Liver (tissue), 9 donors: ENCODE results near the gene LSM4. TPM values are rescaled to one million over a fixed set of nuclear protein-coding genes. Genes with fewer than 3 reads are reported as not detected.

Experiments
- DNase-seq: peaks from one replicate; pipeline ENCODE4 v3.0.0-alpha.2; 2017; ENCODE audit warnings: low spot score
- H3K27ac ChIP-seq, 2 donors: one replicate each; pipeline ENCODE4 v1.7.0; 2013; ENCODE audit warnings: inconsistent platforms in 2 of 2, low read length in 2 of 2, control low read depth in 1 of 2, low read depth in 1 of 2, mild to moderate bottlenecking in 1 of 2
- H3K27me3 ChIP-seq, 4 donors: one replicate each; pipeline versions ENCODE4 v1.6.1 to v1.7.0; 2013; ENCODE audit warnings: low read length in 3 of 4, inconsistent platforms in 1 of 4, mild to moderate bottlenecking in 1 of 4, moderate library complexity in 1 of 4; ENCODE audit not compliant: control insufficient read depth in 4 of 4, insufficient read depth in 4 of 4
- H3K36me3 ChIP-seq, 4 donors: one replicate each; pipeline versions ENCODE4 v1.6.1 to v1.7.0; 2013; ENCODE audit warnings: low read length in 3 of 4, mild to moderate bottlenecking in 3 of 4, low read depth in 1 of 4, moderate library complexity in 1 of 4; ENCODE audit not compliant: control insufficient read depth in 4 of 4, insufficient read depth in 3 of 4
- H3K4me1 ChIP-seq, 4 donors: one replicate each; pipeline versions ENCODE4 v1.6.1 to v1.7.0; 2013; ENCODE audit warnings: low read length in 3 of 4, mild to moderate bottlenecking in 3 of 4, moderate library complexity in 1 of 4; ENCODE audit not compliant: control insufficient read depth in 4 of 4, insufficient read depth in 4 of 4
- H3K4me3 ChIP-seq, 3 donors: one replicate each; pipeline versions ENCODE4 v1.6.1 to v1.7.0; 2013; ENCODE audit warnings: low read length in 3 of 3, control low read depth in 1 of 3, low read depth in 1 of 3, mild to moderate bottlenecking in 1 of 3
- H3K9ac ChIP-seq, 2 donors: one replicate each; pipeline ENCODE4 v1.7.0; 2013; ENCODE audit warnings: low read length in 2 of 2, mild to moderate bottlenecking in 2 of 2, moderate library complexity in 2 of 2, control low read depth in 1 of 2, low read depth in 1 of 2
- H3K9me3 ChIP-seq, 4 donors: one replicate each; pipeline versions ENCODE4 v1.6.1 to v1.7.0; 2013; ENCODE audit warnings: low read length in 3 of 4; ENCODE audit not compliant: control insufficient read depth in 4 of 4
- EGR1 ChIP-seq, 2 donors: IDR thresholded peaks; 2 replicates each; pipeline ENCODE4 v1.6.1; 2016 to 2018; ENCODE audit warnings: antibody characterized with exemption in 2 of 2, low read depth in 2 of 2
- FOXA1 ChIP-seq: IDR thresholded peaks from 2 replicates; pipeline ENCODE4 v1.6.1; 2016; ENCODE audit warnings: antibody characterized with exemption
- FOXA2 ChIP-seq: IDR thresholded peaks from 2 replicates; pipeline ENCODE4 v1.6.1; 2016; ENCODE audit warnings: antibody characterized with exemption
- GABPA ChIP-seq, 2 donors: IDR thresholded peaks in 1 of 2; conservative IDR thresholded peaks in 1 of 2; 2 replicates each; pipeline ENCODE4 v1.6.1; 2016; ENCODE audit warnings: antibody characterized with exemption in 2 of 2, mild to moderate bottlenecking in 1 of 2, moderate library complexity in 1 of 2
- HNF4A ChIP-seq, 2 donors: conservative IDR thresholded peaks; 2 replicates each; pipeline ENCODE4 v1.6.1; 2016; ENCODE audit warnings: antibody characterized with exemption in 2 of 2, mild to moderate bottlenecking in 2 of 2
- HNF4G ChIP-seq: IDR thresholded peaks from 2 replicates; pipeline ENCODE4 v1.6.1; 2016; ENCODE audit warnings: antibody characterized with exemption
- JUND ChIP-seq, 2 donors: IDR thresholded peaks; 2 replicates each; pipeline ENCODE4 v1.6.1; 2016; ENCODE audit warnings: antibody characterized with exemption in 2 of 2
- NR2F2 ChIP-seq: IDR thresholded peaks from 2 replicates; pipeline ENCODE4 v1.6.1; 2016; ENCODE audit warnings: antibody characterized with exemption
- RAD21 ChIP-seq, 2 donors: IDR thresholded peaks; 2 replicates each; pipeline ENCODE4 v1.6.1; 2016; ENCODE audit warnings: antibody characterized with exemption in 2 of 2, mild to moderate bottlenecking in 2 of 2
- RXRA ChIP-seq, 2 donors: IDR thresholded peaks; 2 replicates each; pipeline ENCODE4 v1.6.1; 2017 to 2018; ENCODE audit warnings: antibody characterized with exemption in 2 of 2, mild to moderate bottlenecking in 1 of 2
- SP1 ChIP-seq: IDR thresholded peaks from 2 replicates; pipeline ENCODE4 v1.6.1; 2018; ENCODE audit warnings: antibody characterized with exemption, mild to moderate bottlenecking
- TAF1 ChIP-seq: conservative IDR thresholded peaks from 2 replicates; pipeline ENCODE4 v1.6.1; 2016; ENCODE audit warnings: antibody characterized with exemption, mild to moderate bottlenecking
- YY1 ChIP-seq: IDR thresholded peaks from 2 replicates; pipeline ENCODE4 v1.6.1; 2016; ENCODE audit warnings: antibody characterized with exemption, mild to moderate bottlenecking
- WGBS: extraction: QIAGEN DNeasy Blood & Tissue Kit; methylation state at CpG from one replicate; pipeline ENCODE4 v1.1.7; 2013; 5-methylcytosine and 5-hydroxymethylcytosine counted together
- polyA plus RNA-seq, 2 donors: library from polyadenylated mRNA; stranded (reverse) in 1 of 2; unstranded in 1 of 2; fragments of 200-250 nt in 1 of 2; fragments of >200 nt in 1 of 2; fragmentation: Nextera tagmentation in 1 of 2; extraction: Ambion mirVana in 1 of 2; gene quantifications; one replicate each; pipeline versions ENCODE4 v1.2.1 to v1.2.3, GENCODE V29; 2013 to 2015
- total RNA-seq, 2 donors: library from RNA; depleted of rRNA; stranded (reverse); fragments of >200 nt; gene quantifications; one replicate each; pipeline ENCODE4 v1.2.3, GENCODE V29; 2014
- TF ChIP-seq, protein P1 (sequence below): fragments of 150-350 bp; IDR thresholded peaks from 2 replicates; pipeline ENCODE4 v1.5.1; 2017; ENCODE audit warnings: improper control_type of control experiment, low read depth, low read length; ENCODE audit not compliant: missing input control
- TF ChIP-seq, protein P2 (sequence below): IDR thresholded peaks from 2 replicates; pipeline ENCODE4 v1.6.1; 2016; ENCODE audit warnings: antibody characterized with exemption
- TF ChIP-seq, protein P3 (sequence below): IDR thresholded peaks from 2 replicates; pipeline ENCODE4 v1.6.1; 2016; ENCODE audit warnings: antibody characterized with exemption, mild to moderate bottlenecking
- TF ChIP-seq, protein P4 (sequence below): IDR thresholded peaks from 2 replicates; pipeline ENCODE4 v1.6.1; 2016; ENCODE audit warnings: antibody characterized with exemption
- TF ChIP-seq, protein P5 (sequence below): IDR thresholded peaks from 2 replicates; pipeline ENCODE4 v1.6.1; 2016; ENCODE audit warnings: antibody characterized with exemption
- donor health status: healthy.
- donor health status: healthy.
- donor health status: healthy.
- donor health status: healthy.
- donor health status: healthy.

Gene LSM4
- total and polyA plus RNA-seq, 4 donors = 42.4 to 100 (median 75.1) TPM

DNA sequence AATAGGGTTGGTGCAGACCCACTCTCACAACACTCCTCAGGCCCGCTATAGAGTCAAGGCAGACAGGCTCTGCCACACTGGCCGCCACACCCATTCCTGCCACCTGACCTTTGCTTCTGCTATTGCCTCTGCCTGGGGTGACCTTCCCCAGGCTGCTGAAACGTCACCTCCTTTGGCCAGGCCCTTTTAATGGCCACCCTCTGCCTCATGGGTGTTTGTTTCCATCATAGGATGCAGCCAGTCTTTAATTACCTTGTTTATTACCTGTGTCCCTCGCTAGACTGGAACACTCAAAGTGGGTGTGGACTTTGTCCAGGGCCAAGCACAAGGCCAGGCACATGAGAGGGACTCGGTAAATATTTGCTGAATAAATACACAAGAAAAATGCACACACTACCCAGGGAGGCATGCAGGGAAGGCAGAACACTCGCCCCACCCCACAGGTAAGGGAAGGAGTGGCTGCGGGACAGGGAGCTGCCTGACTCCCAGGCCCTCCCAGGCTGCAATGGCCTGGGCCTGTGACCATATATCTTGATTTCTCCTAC is 3.2 kb downstream of the LSM4 start (continued):
- TF ChIP-seq, protein P1, sequence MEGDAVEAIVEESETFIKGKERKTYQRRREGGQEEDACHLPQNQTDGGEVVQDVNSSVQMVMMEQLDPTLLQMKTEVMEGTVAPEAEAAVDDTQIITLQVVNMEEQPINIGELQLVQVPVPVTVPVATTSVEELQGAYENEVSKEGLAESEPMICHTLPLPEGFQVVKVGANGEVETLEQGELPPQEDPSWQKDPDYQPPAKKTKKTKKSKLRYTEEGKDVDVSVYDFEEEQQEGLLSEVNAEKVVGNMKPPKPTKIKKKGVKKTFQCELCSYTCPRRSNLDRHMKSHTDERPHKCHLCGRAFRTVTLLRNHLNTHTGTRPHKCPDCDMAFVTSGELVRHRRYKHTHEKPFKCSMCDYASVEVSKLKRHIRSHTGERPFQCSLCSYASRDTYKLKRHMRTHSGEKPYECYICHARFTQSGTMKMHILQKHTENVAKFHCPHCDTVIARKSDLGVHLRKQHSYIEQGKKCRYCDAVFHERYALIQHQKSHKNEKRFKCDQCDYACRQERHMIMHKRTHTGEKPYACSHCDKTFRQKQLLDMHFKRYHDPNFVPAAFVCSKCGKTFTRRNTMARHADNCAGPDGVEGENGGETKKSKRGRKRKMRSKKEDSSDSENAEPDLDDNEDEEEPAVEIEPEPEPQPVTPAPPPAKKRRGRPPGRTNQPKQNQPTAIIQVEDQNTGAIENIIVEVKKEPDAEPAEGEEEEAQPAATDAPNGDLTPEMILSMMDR = no peak
- peak; percentile 77 for TF ChIP-seq YY1

DNA sequence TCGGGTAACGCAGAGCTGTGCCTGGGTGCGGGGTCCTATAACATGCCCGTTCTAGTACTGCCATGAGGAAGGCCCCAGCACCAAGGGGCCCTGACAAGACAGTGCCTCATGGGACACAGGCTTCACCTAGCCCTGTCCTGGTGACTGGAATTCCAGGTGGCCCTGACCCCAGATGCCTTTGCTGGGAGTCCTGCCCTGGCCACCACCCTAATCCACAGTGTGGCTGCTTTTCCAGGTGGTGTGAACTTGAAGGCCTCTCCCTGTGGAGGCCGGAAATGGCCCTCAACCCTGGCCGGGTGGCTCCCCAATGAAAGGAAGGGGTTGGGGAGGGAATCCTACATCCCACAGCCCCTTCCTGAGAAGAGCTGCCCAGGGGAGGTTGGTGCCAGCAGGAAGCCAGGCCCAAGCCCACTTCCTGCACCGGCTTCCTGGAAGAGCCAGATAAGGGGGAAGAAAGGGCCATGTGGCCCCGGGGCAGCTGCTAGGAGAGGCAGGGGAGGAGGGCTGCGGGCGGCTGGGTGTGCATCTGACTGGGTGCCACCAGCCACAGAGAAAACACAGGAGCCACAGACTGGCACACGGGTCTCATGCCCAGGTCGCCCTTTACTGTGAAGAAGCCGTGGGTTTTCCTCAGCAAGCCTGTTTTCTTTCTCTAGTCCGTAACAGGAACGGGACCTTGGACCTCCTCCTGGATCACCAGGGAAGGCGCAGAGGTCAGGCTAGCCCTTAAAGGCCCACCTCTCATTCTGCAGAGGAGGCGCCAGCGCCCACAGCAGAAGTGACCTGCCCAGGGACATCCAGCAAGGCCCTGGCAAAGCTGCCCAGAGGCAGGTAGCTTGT is 4.7 kb downstream of the LSM4 start:
- Histone ChIP-seq H3K36me3 (no peaks in the 10 kb centered on the region), H3K4me3 (no peak overlapping the region), H3K27ac (peak overlapping the region; percentile 3 to 37), H3K27me3 (no peaks in the 10 kb centered on the region), H3K9me3 (no peaks in the 10 kb centered on the region), H3K4me1 (peaks cover 13 to 43% (median 33%) of the 10 kb centered on the region in 4 donors), H3K9ac (no peak overlapping the region)
- WGBS = 53% methylated on average over 18 of the region's 18 CpGs
- peak; percentile 49 for DNase-seq
- TF ChIP-seq FOXA1 = no peak
- TF ChIP-seq SP1 = peak; percentile 13
- no peak for TF ChIP-seq GABPA (IDR thresholded peaks at IDR 0.05 in 1 of 2, conservative IDR thresholded peaks at IDR 0.05 in 1 of 2)
- no peak for TF ChIP-seq RAD21 (IDR thresholded peaks at IDR 0.05)
- TF ChIP-seq, protein P2, sequence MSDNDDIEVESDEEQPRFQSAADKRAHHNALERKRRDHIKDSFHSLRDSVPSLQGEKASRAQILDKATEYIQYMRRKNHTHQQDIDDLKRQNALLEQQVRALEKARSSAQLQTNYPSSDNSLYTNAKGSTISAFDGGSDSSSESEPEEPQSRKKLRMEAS = peak; percentile 48
- no peak for TF ChIP-seq YY1
- TF ChIP-seq, protein P3, sequence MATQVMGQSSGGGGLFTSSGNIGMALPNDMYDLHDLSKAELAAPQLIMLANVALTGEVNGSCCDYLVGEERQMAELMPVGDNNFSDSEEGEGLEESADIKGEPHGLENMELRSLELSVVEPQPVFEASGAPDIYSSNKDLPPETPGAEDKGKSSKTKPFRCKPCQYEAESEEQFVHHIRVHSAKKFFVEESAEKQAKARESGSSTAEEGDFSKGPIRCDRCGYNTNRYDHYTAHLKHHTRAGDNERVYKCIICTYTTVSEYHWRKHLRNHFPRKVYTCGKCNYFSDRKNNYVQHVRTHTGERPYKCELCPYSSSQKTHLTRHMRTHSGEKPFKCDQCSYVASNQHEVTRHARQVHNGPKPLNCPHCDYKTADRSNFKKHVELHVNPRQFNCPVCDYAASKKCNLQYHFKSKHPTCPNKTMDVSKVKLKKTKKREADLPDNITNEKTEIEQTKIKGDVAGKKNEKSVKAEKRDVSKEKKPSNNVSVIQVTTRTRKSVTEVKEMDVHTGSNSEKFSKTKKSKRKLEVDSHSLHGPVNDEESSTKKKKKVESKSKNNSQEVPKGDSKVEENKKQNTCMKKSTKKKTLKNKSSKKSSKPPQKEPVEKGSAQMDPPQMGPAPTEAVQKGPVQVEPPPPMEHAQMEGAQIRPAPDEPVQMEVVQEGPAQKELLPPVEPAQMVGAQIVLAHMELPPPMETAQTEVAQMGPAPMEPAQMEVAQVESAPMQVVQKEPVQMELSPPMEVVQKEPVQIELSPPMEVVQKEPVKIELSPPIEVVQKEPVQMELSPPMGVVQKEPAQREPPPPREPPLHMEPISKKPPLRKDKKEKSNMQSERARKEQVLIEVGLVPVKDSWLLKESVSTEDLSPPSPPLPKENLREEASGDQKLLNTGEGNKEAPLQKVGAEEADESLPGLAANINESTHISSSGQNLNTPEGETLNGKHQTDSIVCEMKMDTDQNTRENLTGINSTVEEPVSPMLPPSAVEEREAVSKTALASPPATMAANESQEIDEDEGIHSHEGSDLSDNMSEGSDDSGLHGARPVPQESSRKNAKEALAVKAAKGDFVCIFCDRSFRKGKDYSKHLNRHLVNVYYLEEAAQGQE = no peak
- TF ChIP-seq, protein P4, sequence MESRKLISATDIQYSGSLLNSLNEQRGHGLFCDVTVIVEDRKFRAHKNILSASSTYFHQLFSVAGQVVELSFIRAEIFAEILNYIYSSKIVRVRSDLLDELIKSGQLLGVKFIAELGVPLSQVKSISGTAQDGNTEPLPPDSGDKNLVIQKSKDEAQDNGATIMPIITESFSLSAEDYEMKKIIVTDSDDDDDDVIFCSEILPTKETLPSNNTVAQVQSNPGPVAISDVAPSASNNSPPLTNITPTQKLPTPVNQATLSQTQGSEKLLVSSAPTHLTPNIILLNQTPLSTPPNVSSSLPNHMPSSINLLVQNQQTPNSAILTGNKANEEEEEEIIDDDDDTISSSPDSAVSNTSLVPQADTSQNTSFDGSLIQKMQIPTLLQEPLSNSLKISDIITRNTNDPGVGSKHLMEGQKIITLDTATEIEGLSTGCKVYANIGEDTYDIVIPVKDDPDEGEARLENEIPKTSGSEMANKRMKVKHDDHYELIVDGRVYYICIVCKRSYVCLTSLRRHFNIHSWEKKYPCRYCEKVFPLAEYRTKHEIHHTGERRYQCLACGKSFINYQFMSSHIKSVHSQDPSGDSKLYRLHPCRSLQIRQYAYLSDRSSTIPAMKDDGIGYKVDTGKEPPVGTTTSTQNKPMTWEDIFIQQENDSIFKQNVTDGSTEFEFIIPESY = no peak
- TF ChIP-seq EGR1 (IDR thresholded peaks at IDR 0.05; ENCODE audit: low read depth in 2 of 2) = no peak
- peak in 1 of 2 donors; percentile 27 for TF ChIP-seq HNF4A (conservative IDR thresholded peaks at IDR 0.05)
- no peak for TF ChIP-seq TAF1
- TF ChIP-seq, protein P5, sequence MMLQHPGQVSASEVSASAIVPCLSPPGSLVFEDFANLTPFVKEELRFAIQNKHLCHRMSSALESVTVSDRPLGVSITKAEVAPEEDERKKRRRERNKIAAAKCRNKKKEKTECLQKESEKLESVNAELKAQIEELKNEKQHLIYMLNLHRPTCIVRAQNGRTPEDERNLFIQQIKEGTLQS = no peak
- peak in 1 of 2 donors; percentile 28 for TF ChIP-seq RXRA (IDR thresholded peaks at IDR 0.05)
- no peak for TF ChIP-seq JUND (IDR thresholded peaks at IDR 0.05)
- TF ChIP-seq FOXA2 = no peak
- TF ChIP-seq NR2F2 = peak; percentile 91
- TF ChIP-seq, protein P1 = no peak
- no peak for TF ChIP-seq HNF4G
